ENCODE results near the gene RAPGEF4.

GRCh38 chr2:173037245-173038120 lies 301.8 kb downstream of the RAPGEF4 start:
- no peak for TF ChIP-seq CTCF (IDR thresholded peaks at IDR 0.05; ENCODE audit: borderline replicate concordance, extremely low read depth, low read length, poor library complexity, severe bottlenecking)
- no peak for TF ChIP-seq EZH2 (IDR thresholded peaks at IDR 0.05; ENCODE audit: borderline replicate concordance, low read depth, low read length, severe bottlenecking)

Data from DND-41 (cell line).